ENCODE data around the gene MIGA2.

GRCh38 chr9:129108083-129108804, 71.8 kb downstream of the MIGA2 start:
- TF ChIP-seq, protein P1, sequence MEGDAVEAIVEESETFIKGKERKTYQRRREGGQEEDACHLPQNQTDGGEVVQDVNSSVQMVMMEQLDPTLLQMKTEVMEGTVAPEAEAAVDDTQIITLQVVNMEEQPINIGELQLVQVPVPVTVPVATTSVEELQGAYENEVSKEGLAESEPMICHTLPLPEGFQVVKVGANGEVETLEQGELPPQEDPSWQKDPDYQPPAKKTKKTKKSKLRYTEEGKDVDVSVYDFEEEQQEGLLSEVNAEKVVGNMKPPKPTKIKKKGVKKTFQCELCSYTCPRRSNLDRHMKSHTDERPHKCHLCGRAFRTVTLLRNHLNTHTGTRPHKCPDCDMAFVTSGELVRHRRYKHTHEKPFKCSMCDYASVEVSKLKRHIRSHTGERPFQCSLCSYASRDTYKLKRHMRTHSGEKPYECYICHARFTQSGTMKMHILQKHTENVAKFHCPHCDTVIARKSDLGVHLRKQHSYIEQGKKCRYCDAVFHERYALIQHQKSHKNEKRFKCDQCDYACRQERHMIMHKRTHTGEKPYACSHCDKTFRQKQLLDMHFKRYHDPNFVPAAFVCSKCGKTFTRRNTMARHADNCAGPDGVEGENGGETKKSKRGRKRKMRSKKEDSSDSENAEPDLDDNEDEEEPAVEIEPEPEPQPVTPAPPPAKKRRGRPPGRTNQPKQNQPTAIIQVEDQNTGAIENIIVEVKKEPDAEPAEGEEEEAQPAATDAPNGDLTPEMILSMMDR (conservative IDR thresholded peaks at IDR 0.05; ENCODE audit: low read length): no peak
- TF ChIP-seq EZH2phosphoT487 (IDR thresholded peaks at IDR 0.05; ENCODE audit: borderline replicate concordance, low read depth, low read length): no peak

All from OCI-LY7 (cell line).